HG03066 (cell line): ENCODE results near the gene MPZL3.
"Not testable (repeated sequence)": the region's sequence is repeated elsewhere in the genome, so short reads cannot be mapped to it uniquely, and the experiment has no call there.

Experiments
- ATAC-seq: cut with Tn5 transposase; IDR thresholded peaks from one replicate; pipeline ENCODE4 v1.9.1; 2021; ENCODE audit warnings: low read depth; ENCODE audit not compliant: unreplicated experiment

Gene MPZL3

DNA sequence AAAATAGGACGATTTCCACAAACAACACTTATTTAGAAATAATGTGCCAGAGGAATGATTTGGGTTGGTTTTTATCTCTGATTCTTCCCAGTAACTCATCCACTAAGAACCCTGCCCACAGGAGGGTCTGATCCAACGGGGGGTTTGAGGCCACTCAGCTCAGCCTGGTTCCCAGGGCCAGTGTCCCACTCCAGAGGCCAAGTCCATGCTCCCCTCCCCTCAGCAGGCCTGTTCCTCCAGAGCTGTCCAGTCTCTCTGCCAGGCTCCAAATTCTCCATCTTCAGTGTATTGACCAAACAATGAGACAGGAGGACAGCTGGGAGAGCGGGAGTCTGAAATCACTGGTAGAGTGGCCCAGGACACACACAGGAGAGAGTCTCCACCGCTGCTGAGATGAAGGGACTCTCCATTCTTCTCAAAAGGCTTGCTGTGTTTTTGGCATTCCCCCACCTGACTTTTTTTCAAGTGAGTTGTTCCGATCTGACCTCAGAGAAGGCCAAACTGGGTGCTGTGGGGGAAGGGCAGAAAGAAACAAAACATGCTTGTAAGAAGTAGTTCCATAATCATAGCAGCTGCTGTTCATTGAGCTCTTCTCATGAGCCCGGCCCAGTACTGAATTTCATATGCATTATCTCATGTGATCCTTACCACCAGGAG, 58.1 kb downstream of the MPZL3 start:
- ATAC-seq = no peak

- ATAC-seq = not testable (repeated sequence)
These were observed 59.3 kb downstream of the MPZL3 start for GRCh38 chr11:118192817-118193216.

DNA sequence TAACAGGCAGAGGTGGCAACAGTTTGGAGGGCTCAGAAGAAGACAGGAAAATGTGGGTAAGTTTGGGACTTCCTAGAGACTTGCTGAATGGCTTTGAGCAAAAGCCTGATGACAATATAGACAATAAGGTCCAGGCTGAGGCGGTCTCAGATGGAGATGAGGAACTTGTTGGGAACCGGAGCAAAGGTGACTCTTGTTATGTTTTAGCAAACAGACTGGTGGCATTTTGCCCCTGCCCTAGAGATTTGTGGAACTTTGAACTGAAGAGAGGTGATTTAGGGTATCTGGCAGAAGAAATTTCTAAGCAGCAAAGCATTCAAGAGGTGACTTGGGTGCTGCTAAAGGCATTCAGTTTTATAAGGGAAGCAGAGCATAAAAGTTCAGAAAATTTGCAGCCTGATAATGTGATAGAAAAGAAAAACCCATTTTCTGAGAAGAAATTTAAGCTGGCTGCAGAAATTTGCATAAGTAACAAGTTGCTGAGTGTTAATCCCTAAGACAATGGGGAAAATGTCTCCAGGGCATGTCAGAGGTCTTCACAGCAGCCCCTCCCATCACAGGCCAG, 61.1 kb downstream of the MPZL3 start:
- not testable (repeated sequence) for ATAC-seq

DNA sequence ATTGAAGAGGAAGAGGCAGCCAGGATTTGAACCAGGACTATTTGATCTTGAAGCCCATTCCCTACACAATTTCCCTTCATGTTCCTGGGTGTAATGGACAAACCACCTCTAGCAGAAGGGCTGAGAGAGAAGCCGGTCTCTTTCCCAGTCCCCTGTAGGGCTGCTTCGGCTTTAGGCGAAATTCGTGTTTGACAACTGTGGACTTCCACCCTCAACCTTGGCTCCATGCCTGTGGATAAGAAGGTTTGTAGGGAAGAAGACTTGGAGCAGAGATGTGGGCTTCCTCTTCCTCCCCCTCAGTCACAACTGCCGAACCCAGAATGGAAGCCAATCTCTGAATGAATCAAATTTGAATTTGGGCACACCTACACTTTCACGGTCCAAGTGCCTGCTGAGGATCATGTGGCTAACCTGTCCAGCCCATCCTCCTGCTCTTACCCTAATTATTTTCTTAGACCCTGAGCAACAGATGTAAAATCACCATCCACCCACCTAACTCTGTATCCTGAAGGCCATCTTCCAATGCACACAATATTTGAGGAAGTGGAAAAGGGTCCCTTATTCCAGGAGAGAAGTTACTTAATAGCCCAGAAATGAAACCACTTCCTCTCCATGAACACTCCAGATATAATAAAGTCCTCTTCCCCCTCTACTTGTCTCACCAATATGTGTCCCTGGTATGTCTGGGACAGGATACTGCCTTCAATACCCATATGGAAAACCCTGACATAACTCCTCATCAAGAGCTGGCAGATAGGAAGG, 65.6 kb downstream of the MPZL3 start:
- ATAC-seq = no peak

- no peak for ATAC-seq
These were observed 67.2 kb downstream of the MPZL3 start for GRCh38 chr11:118184784-118185579.

DNA sequence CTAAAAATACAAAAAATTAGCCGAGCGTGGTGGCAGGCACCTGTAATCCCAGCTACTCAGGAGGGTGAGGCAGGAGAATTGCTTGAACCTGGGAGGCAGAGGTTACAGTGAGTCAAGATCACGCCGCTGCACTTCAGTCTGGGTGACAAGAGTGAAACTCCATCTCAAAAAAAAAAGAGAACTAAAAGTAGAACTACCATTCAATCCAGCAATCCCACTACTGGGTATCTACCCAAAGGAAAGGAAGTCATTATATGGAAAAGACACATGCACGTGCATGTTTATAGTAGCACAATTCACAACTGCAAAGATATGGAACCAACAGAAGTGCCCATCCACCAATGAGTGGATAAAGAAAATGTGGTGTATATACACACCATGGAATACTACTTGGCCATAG, 68.5 kb downstream of the MPZL3 start:
- not testable (repeated sequence) for ATAC-seq

GRCh38 chr11:118180300-118180703, 71.9 kb downstream of the MPZL3 start:
- ATAC-seq = no peak

DNA sequence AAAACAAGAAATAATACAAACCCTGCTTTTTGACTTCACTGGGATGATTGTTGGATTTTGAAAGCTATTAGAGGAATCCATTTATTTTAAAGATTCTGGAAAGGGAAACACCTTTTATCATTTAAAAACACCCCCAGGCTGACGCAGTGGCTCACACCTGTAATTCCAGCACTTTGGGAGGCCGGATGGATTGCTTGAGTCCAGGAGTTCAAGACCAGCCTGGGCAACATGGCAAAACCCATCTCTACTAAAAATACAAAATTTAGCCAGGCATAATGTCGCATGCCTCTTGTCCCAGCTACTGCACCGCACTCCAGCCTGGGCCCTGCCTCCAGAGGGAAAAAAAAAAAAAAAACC, 75.4 kb downstream of the MPZL3 start:
- ATAC-seq = no peak
